IMR-90 (cell line): ENCODE results near the gene FAXDC2.

Source experiments
- BHLHE40 ChIP-seq: fragments of 150-350 bp; IDR thresholded peaks from 2 replicates; pipeline ENCODE4 v1.6.1; 2016; ENCODE audit warnings: mild to moderate bottlenecking, low read depth, low read length
- CHD1 ChIP-seq: IDR thresholded peaks from 2 replicates; pipeline ENCODE4 v1.6.1; 2012; ENCODE audit warnings: low read depth, low read length, improper control_type of control experiment
- FOS ChIP-seq: fragments of 150-350 bp; IDR thresholded peaks from 2 replicates; pipeline ENCODE4 v1.6.1; 2016; ENCODE audit warnings: low read depth, low read length
- MXI1 ChIP-seq: IDR thresholded peaks from 2 replicates; pipeline ENCODE4 v1.6.1; 2012; ENCODE audit warnings: low read depth, mild to moderate bottlenecking, low read length, moderate library complexity, borderline replicate concordance
- POLR2A ChIP-seq: IDR thresholded peaks from 2 replicates; pipeline ENCODE4 v1.6.1; 2012; ENCODE audit warnings: mild to moderate bottlenecking, low read depth, low read length
- RAD21 ChIP-seq: IDR thresholded peaks from 2 replicates; pipeline ENCODE4 v1.6.1; 2012; ENCODE audit warnings: low read length, improper control_type of control experiment
- RFX5 ChIP-seq: IDR thresholded peaks from 2 replicates; pipeline ENCODE4 v1.8.0; 2012; ENCODE audit warnings: low read depth, mild to moderate bottlenecking, low read length, moderate library complexity
- TF ChIP-seq, protein P1 (sequence below): conservative IDR thresholded peaks from 2 replicates; pipeline ENCODE4 v1.5.1; 2012; ENCODE audit warnings: mild to moderate bottlenecking, low read depth, low read length, improper control_type of control experiment
- TF ChIP-seq, protein P2 (sequence below): fragments of 150-350 bp; IDR thresholded peaks from 2 replicates; pipeline ENCODE4 v1.6.1; 2017; ENCODE audit warnings: mild to moderate bottlenecking, antibody characterized with exemption, low read length, low read depth
- TF ChIP-seq, protein P3 (sequence below): fragments of 150-350 bp; IDR thresholded peaks from 2 replicates; pipeline ENCODE4 v1.6.1; 2016; ENCODE audit warnings: low read depth, mild to moderate bottlenecking, low read length, moderate library complexity, borderline replicate concordance

DNA sequence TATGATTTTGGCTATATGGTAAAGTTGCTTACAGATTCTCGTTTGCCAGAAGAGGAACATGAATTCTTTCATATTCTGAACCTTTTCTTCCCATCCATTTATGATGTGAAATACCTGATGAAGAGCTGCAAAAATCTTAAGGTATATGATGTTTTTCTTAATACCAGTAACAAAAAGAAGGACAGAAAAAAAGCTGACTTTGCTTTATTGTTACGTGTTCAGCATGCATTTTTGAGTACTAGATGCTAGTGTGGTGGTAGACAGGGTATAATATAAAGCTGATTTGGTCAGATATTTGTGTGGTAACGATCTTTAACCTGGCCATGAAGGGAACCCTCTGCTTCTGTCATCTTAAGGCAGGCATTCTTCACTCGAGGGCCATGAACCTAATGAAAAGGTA lies 21.3 kb upstream of the FAXDC2 start:
- no peak for TF ChIP-seq POLR2A
- no peak for TF ChIP-seq RFX5
- TF ChIP-seq RAD21, result no peak
- TF ChIP-seq, protein P1, sequence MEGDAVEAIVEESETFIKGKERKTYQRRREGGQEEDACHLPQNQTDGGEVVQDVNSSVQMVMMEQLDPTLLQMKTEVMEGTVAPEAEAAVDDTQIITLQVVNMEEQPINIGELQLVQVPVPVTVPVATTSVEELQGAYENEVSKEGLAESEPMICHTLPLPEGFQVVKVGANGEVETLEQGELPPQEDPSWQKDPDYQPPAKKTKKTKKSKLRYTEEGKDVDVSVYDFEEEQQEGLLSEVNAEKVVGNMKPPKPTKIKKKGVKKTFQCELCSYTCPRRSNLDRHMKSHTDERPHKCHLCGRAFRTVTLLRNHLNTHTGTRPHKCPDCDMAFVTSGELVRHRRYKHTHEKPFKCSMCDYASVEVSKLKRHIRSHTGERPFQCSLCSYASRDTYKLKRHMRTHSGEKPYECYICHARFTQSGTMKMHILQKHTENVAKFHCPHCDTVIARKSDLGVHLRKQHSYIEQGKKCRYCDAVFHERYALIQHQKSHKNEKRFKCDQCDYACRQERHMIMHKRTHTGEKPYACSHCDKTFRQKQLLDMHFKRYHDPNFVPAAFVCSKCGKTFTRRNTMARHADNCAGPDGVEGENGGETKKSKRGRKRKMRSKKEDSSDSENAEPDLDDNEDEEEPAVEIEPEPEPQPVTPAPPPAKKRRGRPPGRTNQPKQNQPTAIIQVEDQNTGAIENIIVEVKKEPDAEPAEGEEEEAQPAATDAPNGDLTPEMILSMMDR, result no peak
- TF ChIP-seq CHD1, result no peak
- TF ChIP-seq FOS, result no peak
- TF ChIP-seq, protein P2, sequence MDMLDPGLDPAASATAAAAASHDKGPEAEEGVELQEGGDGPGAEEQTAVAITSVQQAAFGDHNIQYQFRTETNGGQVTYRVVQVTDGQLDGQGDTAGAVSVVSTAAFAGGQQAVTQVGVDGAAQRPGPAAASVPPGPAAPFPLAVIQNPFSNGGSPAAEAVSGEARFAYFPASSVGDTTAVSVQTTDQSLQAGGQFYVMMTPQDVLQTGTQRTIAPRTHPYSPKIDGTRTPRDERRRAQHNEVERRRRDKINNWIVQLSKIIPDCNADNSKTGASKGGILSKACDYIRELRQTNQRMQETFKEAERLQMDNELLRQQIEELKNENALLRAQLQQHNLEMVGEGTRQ, result no peak
- TF ChIP-seq, protein P3, sequence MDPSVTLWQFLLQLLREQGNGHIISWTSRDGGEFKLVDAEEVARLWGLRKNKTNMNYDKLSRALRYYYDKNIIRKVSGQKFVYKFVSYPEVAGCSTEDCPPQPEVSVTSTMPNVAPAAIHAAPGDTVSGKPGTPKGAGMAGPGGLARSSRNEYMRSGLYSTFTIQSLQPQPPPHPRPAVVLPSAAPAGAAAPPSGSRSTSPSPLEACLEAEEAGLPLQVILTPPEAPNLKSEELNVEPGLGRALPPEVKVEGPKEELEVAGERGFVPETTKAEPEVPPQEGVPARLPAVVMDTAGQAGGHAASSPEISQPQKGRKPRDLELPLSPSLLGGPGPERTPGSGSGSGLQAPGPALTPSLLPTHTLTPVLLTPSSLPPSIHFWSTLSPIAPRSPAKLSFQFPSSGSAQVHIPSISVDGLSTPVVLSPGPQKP, result no peak
- no peak for TF ChIP-seq MXI1
- no peak for TF ChIP-seq BHLHE40
